HCT116 (cell line): ENCODE results near the gene PCDHGA7. TPM values are rescaled to one million over a fixed set of nuclear protein-coding genes. Genes with fewer than 3 reads are reported as not detected.
"Not testable (repeated sequence)": the region's sequence is repeated elsewhere in the genome, so short reads cannot be mapped to it uniquely, and the experiment has no call there.

Source experiments
- ATAC-seq: fragments of 200-7000 bp; cut with Tn5 transposase; 2 replicates; pipeline ENCODE4 v1.9.1; 2020; ENCODE audit warnings: mild to moderate bottlenecking, moderate library complexity
- BruUV-seq: library from RNA; stranded (reverse); fragments of 400-500 nt; replicated peaks from 2 replicates; lab custom pipeline; 2021; lab: Mats Ljungman, UMichigan
- CTCF ChIA-PET: fragments of 300-600 bp; sonication (Branson Sonifier 250); formaldehyde crosslinking; loops from one replicate; lab custom pipeline; 2021; ENCODE audit warnings: antibody characterized with exemption; lab: Charles Lee
- POLR2A ChIA-PET: fragments of 300-600, 350-600 bp; sonication (Branson Sonifier 250); formaldehyde crosslinking; loops from one replicate; lab custom pipeline; 2021; ENCODE audit warnings: antibody characterized with exemption; lab: Charles Lee
- RAD21 ChIA-PET, 2 experiments: fragments of 300-600 bp; sonication (Branson Sonifier 250); formaldehyde crosslinking; loops; one replicate each; lab custom pipeline; 2023; ENCODE audit warnings: low total read pairs in 2 of 2; ENCODE audit not compliant: uncharacterized antibody in 2 of 2, unreplicated experiment in 2 of 2, low non-redundant PET in 1 of 2; lab: Charles Lee
- DNase-seq: peaks from one replicate; pipeline ENCODE4 v3.0.0-alpha.2; 2010; ENCODE audit warnings: low read depth, low spot score
- H2AFZ ChIP-seq: fragments of 200-600 bp; shearing (Covaris generic), sonication (generic); 2 replicates; pipeline ENCODE4 v1.6.1; 2017; ENCODE audit warnings: low read depth, mixed run types, mixed read lengths, antibody characterized with exemption, low read length; ENCODE audit not compliant: poor library complexity, severe bottlenecking
- H3K27ac ChIP-seq: 2 replicates; pipeline ENCODE4 v1.5.1; 2012; ENCODE audit warnings: low read depth, low read length
- H3K27me3 ChIP-seq: fragments of 200-600 bp; sonication (generic); 2 replicates; pipeline ENCODE4 v1.6.1; 2016; ENCODE audit warnings: mixed run types, low read length, mixed read lengths; ENCODE audit not compliant: insufficient read depth
- H3K36me3 ChIP-seq, 2 experiments: fragments of 200-500 bp in 1 of 2; fragments of 200-600 bp in 1 of 2; sonication (Bioruptor generic) in 1 of 2; sonication (generic) in 1 of 2; 2 replicates each; pipeline versions ENCODE4 v1.5.1 to v1.6.1; 2014 to 2016; ENCODE audit warnings: low read length in 2 of 2, inconsistent platforms in 1 of 2, mixed read lengths in 1 of 2, mixed run types in 1 of 2; ENCODE audit not compliant: insufficient read depth in 2 of 2, control insufficient read depth in 1 of 2
- H3K4me1 ChIP-seq, 2 experiments: fragments of 200-600 bp in 1 of 2; sonication (generic) in 1 of 2; 2 replicates each; pipeline versions ENCODE4 v1.5.1 to v1.6.1; 2012 to 2017; ENCODE audit warnings: low read length in 2 of 2, inconsistent platforms in 1 of 2, mild to moderate bottlenecking in 1 of 2, mixed read lengths in 1 of 2, mixed run types in 1 of 2, moderate library complexity in 1 of 2; ENCODE audit not compliant: insufficient read depth in 2 of 2, control insufficient read depth in 1 of 2
- H3K4me2 ChIP-seq: fragments of 200-600 bp; sonication (generic); 2 replicates; pipeline ENCODE4 v1.6.1; 2017; ENCODE audit warnings: mixed run types, low read length, mixed read lengths
- H3K4me3 ChIP-seq, 2 experiments: fragments of 200-600 bp in 1 of 2; sonication (generic) in 1 of 2; replicated peaks in 1 of 2; 2 replicates each; pipeline ENCODE4 v1.5.1; 2011 to 2016; ENCODE audit warnings: low read length in 2 of 2, control low read depth in 1 of 2, low read depth in 1 of 2, mild to moderate bottlenecking in 1 of 2, mixed read lengths in 1 of 2, mixed run types in 1 of 2
- H3K79me2 ChIP-seq: fragments of 200-600 bp; sonication (generic); 2 replicates; pipeline ENCODE4 v1.6.1; 2017; ENCODE audit warnings: mild to moderate bottlenecking, mixed run types, low read length, moderate library complexity, mixed read lengths; ENCODE audit not compliant: insufficient read depth
- H3K9ac ChIP-seq: fragments of 200-600 bp; sonication (generic); 2 replicates; pipeline ENCODE4 v1.6.1; 2016; ENCODE audit warnings: low read length, mixed read lengths
- H3K9me2 ChIP-seq: fragments of 200-600 bp; sonication (generic), shearing (Covaris generic); 2 replicates; pipeline ENCODE4 v1.6.1; 2017; ENCODE audit warnings: mixed run types, mild to moderate bottlenecking, moderate library complexity; ENCODE audit not compliant: insufficient read depth
- H3K9me3 ChIP-seq, 2 experiments: fragments of 200-500 bp in 1 of 2; fragments of 200-600 bp in 1 of 2; sonication (Bioruptor generic) in 1 of 2; sonication (generic) in 1 of 2; 2 replicates each; pipeline ENCODE4 v1.6.1; 2014 to 2017; ENCODE audit warnings: low read length in 2 of 2, mixed read lengths in 2 of 2, inconsistent platforms in 1 of 2, low read depth in 1 of 2, mild to moderate bottlenecking in 1 of 2, mixed run types in 1 of 2, moderate library complexity in 1 of 2; ENCODE audit not compliant: control insufficient read depth in 1 of 2, insufficient read depth in 1 of 2
- H4K20me1 ChIP-seq: fragments of 200-600 bp; sonication (generic), shearing (Covaris generic); 2 replicates; pipeline ENCODE4 v1.6.1; 2017; ENCODE audit warnings: mixed run types, mild to moderate bottlenecking, moderate library complexity; ENCODE audit not compliant: insufficient read depth
- RAD21 ChIP-seq: IDR thresholded peaks from 2 replicates; pipeline ENCODE4 v1.6.1; 2012; ENCODE audit warnings: low read depth, mild to moderate bottlenecking
- intact Hi-C: fragments of 100-400 bp; cut with micrococcal nuclease; formaldehyde crosslinking; loops from 2 replicates; pipeline ENCODE4 v1.10.0; 2022
- total RNA-seq: library from RNA; stranded (reverse); gene quantifications from one replicate; pipeline ENCODE4 v1.2.1, GENCODE V29; 2021; ENCODE audit not compliant: unreplicated experiment
- TF ChIP-seq, protein P1 (sequence below), 3 experiments: fragments of 200-600 bp in 1 of 3; sonication (generic) in 1 of 3; IDR thresholded peaks in 2 of 3; conservative IDR thresholded peaks in 1 of 3; 2 replicates each; pipeline ENCODE4 v1.5.1; 2012 to 2017; ENCODE audit warnings: low read depth in 2 of 3, low read length in 2 of 3, antibody characterized with exemption in 1 of 3, borderline replicate concordance in 1 of 3, control low read depth in 1 of 3, mild to moderate bottlenecking in 1 of 3, mixed read lengths in 1 of 3, mixed run types in 1 of 3, moderate library complexity in 1 of 3; ENCODE audit not compliant: insufficient read depth in 1 of 3

The PCDHGA7 gene
- total RNA-seq, 1 experiment from 2014 or later: not detected

DNA sequence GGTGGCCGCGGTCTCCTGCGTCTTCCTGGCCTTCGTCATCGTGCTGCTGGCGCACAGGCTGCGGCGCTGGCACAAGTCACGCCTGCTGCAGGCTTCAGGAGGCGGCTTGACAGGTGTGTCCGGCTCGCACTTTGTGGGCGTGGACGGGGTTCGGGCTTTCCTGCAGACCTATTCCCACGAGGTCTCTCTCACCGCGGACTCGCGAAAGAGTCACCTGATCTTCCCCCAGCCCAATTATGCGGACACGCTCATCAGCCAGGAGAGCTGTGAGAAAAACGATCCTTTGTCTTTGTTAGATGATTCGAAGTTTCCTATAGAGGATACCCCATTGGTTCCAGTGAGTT is 32.7 kb downstream of the PCDHGA7 start:
- intact Hi-C loops, H3K27ac ChIP-seq, DNase-seq, H2AFZ ChIP-seq, H3K27me3 ChIP-seq, H3K9ac ChIP-seq, H3K79me2 ChIP-seq, H3K36me3 ChIP-seq, H3K4me3 ChIP-seq, ATAC-seq, H3K9me2 ChIP-seq, H3K4me2 ChIP-seq, RAD21 ChIA-PET, BruUV-seq, H4K20me1 ChIP-seq, POLR2A ChIA-PET, H3K4me1 ChIP-seq, CTCF ChIA-PET: not testable (repeated sequence)
- H3K9me3 ChIP-seq: peaks cover 0 to 13% of the 10 kb centered on the region in 2 experiments; a peak in 1 of 4 replicates

DNA sequence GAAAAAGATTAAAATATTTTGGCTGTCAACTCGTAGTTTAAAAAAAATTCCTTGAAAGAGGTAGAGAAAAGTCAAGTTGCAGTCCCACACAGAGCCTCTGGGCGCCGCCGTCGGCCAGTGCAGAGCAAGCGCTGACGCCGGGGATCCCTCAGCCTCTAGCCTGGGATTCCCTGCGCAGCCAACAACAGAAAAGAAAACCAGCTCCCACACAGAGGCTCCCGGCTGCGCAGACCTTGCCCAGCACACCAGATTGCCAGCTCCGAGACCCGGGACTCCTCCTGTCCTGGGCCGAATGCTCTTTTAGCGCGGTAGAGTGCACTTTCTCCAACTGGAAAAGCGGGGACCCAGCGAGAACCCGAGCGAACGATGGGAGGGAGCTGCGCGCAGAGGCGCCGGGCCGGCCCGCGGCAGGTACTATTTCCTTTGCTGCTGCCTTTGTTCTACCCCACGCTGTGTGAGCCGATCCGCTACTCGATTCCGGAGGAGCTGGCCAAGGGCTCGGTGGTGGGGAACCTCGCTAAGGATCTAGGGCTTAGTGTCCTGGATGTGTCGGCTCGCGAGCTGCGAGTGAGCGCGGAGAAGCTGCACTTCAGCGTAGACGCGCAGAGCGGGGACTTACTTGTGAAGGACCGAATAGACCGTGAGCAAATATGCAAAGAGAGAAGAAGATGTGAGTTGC is 35.1 kb downstream of the PCDHGA7 start, which contains the start of gene PCDHGB7:
Gene PCDHGB7, plus strand, starts transcription at position 184 of the 679 bp plus-strand sequence. Its CDS starts 183 bp downstream, at position 367.
- peaks cover 4 to 22% of the 10 kb centered on the region in 2 experiments; a peak in 2 of 4 replicates for H3K9me3 ChIP-seq
- H3K4me2 ChIP-seq, H3K36me3 ChIP-seq, H4K20me1 ChIP-seq, H3K27me3 ChIP-seq, H2AFZ ChIP-seq, POLR2A ChIA-PET, RAD21 ChIA-PET, H3K79me2 ChIP-seq, H3K4me3 ChIP-seq, H3K9ac ChIP-seq, H3K27ac ChIP-seq: not testable (repeated sequence)
- DNase-seq (peak; percentile 18), ATAC-seq (peak; percentile 51; the same call in 1 of the 2 replicates)
- CTCF ChIA-PET: interaction anchor here (1.0 to 1.3 kb wide), 3 partner anchors 107 to 146 kb away, joined by 3 to 4 read pairs (median 3); no protein-coding TSS in a partner anchor
- TF ChIP-seq, protein P1, sequence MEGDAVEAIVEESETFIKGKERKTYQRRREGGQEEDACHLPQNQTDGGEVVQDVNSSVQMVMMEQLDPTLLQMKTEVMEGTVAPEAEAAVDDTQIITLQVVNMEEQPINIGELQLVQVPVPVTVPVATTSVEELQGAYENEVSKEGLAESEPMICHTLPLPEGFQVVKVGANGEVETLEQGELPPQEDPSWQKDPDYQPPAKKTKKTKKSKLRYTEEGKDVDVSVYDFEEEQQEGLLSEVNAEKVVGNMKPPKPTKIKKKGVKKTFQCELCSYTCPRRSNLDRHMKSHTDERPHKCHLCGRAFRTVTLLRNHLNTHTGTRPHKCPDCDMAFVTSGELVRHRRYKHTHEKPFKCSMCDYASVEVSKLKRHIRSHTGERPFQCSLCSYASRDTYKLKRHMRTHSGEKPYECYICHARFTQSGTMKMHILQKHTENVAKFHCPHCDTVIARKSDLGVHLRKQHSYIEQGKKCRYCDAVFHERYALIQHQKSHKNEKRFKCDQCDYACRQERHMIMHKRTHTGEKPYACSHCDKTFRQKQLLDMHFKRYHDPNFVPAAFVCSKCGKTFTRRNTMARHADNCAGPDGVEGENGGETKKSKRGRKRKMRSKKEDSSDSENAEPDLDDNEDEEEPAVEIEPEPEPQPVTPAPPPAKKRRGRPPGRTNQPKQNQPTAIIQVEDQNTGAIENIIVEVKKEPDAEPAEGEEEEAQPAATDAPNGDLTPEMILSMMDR (IDR thresholded peaks at IDR 0.05 in 2 of 3, conservative IDR thresholded peaks at IDR 0.05 in 1 of 3; ENCODE audit: borderline replicate concordance in 1 of 3, insufficient read depth in 1 of 3, low read depth in 2 of 3, low read length in 2 of 3): peak; percentile 50 to 80 (median 58); a peak in 5 of 6 replicates
- peak; percentile 77 for TF ChIP-seq RAD21
- TF ChIP-seq, all 23 proteins: peak for 2; not testable (repeated sequence) for 21
- BruUV-seq, H3K4me1 ChIP-seq, intact Hi-C loops, H3K9me2 ChIP-seq: not testable (repeated sequence)
